Fibroblast of upper back skin (primary cell): Measurements from ENCODE around the gene RNASET2.
"Not testable (repeated sequence)": the region's sequence is repeated elsewhere in the genome, so short reads cannot be mapped to it uniquely, and the experiment has no call there.

Source experiments
- DNase-seq: peaks from one replicate; pipeline ENCODE4 v3.0.0-alpha.2; 2013

Gene RNASET2

GRCh38 chr6:166900130-166900708 lies 56.1 kb downstream of the RNASET2 start:
- DNase-seq: no peak

GRCh38 chr6:166898910-166899309 lies 57.4 kb downstream of the RNASET2 start:
- DNase-seq: no peak

DNA sequence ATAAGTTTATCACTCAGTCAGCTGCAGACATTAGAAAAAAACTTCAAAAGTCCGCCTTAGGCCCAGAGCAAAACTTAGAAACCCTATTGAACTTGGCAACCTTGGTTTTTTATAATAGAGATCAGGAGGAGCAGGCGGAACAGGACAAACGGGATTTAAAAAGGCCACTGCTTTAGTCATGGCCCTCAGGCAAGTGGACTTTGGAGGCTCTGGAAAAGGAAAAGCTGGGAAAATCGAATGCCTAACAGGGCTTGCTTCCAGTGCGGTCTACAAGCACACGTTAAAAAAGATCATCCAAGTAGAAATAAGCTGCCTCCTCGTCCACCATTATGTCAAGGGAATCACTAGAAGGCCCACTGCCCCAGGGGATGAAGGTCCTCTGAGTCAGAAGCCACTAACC lies 61.7 kb downstream of the RNASET2 start:
- DNase-seq: not testable (repeated sequence)

DNA sequence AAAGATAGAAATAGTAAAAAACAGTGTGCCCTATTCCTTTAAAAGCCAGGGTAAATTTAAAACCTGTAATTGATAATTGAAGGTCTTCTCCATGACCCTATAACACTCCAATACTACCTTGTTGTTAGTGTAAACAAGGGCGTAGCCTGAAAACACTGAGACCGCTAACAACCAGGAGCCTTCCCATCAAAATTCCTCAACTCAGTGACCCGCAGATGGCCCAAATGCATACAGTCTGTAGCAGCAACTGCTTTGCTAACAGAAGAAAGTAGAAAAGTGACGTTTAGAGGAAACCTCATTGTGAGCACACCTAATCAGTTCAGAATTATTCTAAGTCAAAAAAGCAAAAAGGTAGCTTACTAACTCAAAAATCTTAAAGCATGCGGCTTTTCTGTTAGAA lies 63.9 kb downstream of the RNASET2 start:
- DNase-seq: not testable (repeated sequence)

DNA sequence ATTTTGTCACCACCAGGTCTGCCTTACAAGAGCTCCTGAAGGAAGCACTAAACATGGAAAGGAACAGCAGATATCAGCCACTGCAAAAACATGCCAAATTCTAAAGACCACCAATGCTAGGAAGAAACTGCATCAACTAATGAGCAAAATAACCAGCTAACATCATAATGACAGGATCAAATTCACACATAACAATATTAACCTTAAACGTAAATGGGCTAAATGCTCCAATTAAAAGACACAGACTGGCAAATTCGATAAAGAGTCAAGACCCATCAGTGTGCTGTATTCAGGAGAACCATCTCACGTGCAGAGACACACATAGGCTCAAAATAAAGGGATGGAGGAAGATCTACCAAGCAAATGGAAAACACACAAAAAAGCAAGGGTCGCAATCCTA lies 69.6 kb downstream of the RNASET2 start:
- not testable (repeated sequence) for DNase-seq

- DNase-seq: not testable (repeated sequence)
Observed at GRCh38 chr6:166884958-166885357, 71.4 kb downstream of the RNASET2 start.

DNA sequence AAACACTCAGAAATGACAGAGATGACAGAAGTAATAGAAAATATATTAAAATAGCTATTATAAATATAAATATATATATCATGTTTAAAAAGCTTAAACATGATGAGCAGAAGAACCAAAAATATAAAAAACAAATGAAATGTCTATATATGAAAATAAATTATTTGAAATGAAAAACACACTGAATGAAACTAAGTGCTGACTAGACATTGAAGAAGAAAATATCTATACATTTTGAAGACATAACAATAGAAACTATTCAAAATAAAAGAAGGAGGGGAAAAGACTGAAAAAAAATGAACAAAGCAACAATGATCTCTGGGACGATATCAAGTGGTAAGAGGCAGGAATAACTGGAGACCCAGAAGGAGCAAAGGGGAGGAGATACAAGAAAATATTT lies 76.8 kb downstream of the RNASET2 start:
- DNase-seq: no peak
